ENCODE results near the gene CIDEC. TPM values are rescaled to one million over a fixed set of nuclear protein-coding genes. Genes with fewer than 3 reads are reported as not detected.

Gene CIDEC
- total and polyA plus RNA-seq, 2 of the 13 experiments (the other 11 are each of a cell fraction or from before 2014, with no cell fraction given) = 2.5 to 10.4 TPM

DNA sequence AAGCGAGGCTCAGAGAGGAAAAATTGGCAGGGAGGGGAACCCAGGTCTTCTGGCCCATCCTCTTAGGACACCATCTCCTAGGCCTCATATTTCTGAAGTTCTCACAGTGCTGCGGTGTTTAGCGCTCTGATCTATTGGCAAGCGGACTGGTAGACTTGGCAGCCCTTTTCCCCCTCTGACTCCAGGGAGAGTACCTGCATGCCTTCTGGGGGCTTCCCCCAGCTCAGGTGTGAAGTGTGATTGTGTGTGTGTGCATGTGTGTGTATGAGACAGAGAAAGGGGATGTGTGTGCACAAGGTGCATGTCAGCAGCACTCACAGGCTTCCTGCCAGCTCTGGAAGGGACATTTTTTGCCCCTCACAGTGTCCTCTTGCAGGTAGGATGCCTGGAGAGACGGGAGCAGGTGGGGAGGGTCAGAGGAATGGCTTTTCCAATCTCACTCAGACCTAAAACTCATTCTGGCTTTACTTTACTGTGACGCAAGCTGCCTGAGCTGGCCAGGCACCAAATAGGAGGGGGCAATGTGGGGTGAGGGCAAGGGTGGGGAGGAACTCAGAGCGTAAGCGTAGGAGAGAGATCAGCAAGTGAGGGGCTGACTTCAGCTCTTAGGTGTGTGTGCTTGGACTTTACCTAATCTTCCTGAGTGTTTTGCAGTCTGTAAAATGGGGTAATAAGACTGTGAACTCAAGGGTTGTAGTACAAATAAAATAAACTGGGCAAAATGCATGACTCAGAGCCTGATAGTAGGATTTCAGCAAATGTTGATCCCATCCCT, 18.6 kb upstream of the CIDEC start (continued):
- TF ChIP-seq CEBPG (CRISPR knock-in tag; IDR thresholded peaks at IDR 0.05) = peak; percentile 78
- peak; percentile 21 to 49; a peak in 2 of 4 replicates for TF ChIP-seq POLR2A (IDR thresholded peaks at IDR 0.05; ENCODE audit: insufficient read depth in 1 of 2, low read depth in 2 of 2, low read length in 2 of 2)
- TF ChIP-seq ZNF670 (CRISPR knock-in tag; IDR thresholded peaks at IDR 0.05; ENCODE audit: borderline replicate concordance) = peak; percentile 51; the same call in 1 of the 2 replicates
- no peak for TF ChIP-seq ZNF703 (CRISPR knock-in tag; IDR thresholded peaks at IDR 0.05; ENCODE audit: borderline replicate concordance)
- TF ChIP-seq ZFP90 (CRISPR knock-in tag; IDR thresholded peaks at IDR 0.05; ENCODE audit: borderline replicate concordance) = no peak
- TF ChIP-seq RARA (CRISPR knock-in tag; IDR thresholded peaks at IDR 0.05) = peak; percentile 58
- no peak for TF ChIP-seq SMARCE1 (IDR thresholded peaks at IDR 0.05; ENCODE audit: borderline replicate concordance)
- TF ChIP-seq PHF20 (CRISPR knock-in tag; IDR thresholded peaks at IDR 0.05) = no peak
- peak; percentile 29; the same call in 1 of the 2 replicates for TF ChIP-seq MYC (CRISPR knock-in tag; IDR thresholded peaks at IDR 0.05; ENCODE audit: borderline replicate concordance)
- TF ChIP-seq ZNF749 (CRISPR knock-in tag; IDR thresholded peaks at IDR 0.05; ENCODE audit: borderline replicate concordance) = peak; percentile 51; the same call in 1 of the 2 replicates
- TF ChIP-seq RCOR2 (CRISPR knock-in tag; IDR thresholded peaks at IDR 0.05) = peak; percentile 73; the same call in 1 of the 2 replicates
- TF ChIP-seq ZNF782 (CRISPR knock-in tag; IDR thresholded peaks at IDR 0.05; ENCODE audit: borderline replicate concordance) = no peak
- TF ChIP-seq ZNF7 (CRISPR knock-in tag; IDR thresholded peaks at IDR 0.05) = no peak
- TF ChIP-seq RELA (CRISPR knock-in tag; IDR thresholded peaks at IDR 0.05) = no peak
- TF ChIP-seq ZC3H13 (CRISPR knock-in tag; IDR thresholded peaks at IDR 0.05) = no peak; the same call in 1 of the 2 replicates
- TF ChIP-seq, protein P1, sequence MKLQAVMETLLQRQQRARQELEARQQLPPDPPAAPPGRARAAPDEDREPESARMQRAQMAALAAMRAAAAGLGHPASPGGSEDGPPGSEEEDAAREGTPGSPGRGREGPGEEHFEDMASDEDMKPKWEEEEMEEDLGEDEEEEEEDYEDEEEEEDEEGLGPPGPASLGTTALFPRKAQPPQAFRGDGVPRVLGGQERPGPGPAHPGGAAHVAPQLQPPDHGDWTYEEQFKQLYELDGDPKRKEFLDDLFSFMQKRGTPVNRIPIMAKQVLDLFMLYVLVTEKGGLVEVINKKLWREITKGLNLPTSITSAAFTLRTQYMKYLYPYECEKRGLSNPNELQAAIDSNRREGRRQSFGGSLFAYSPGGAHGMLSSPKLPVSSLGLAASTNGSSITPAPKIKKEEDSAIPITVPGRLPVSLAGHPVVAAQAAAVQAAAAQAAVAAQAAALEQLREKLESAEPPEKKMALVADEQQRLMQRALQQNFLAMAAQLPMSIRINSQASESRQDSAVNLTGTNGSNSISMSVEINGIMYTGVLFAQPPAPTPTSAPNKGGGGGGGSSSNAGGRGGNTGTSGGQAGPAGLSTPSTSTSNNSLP (IDR thresholded peaks at IDR 0.05; ENCODE audit: low read depth, low read length) = no peak
- TF ChIP-seq ZNF441 (CRISPR knock-in tag; IDR thresholded peaks at IDR 0.05; ENCODE audit: borderline replicate concordance) = no peak
- TF ChIP-seq TGIF2 (CRISPR knock-in tag; IDR thresholded peaks at IDR 0.05) = no peak
- TF ChIP-seq, protein P2, sequence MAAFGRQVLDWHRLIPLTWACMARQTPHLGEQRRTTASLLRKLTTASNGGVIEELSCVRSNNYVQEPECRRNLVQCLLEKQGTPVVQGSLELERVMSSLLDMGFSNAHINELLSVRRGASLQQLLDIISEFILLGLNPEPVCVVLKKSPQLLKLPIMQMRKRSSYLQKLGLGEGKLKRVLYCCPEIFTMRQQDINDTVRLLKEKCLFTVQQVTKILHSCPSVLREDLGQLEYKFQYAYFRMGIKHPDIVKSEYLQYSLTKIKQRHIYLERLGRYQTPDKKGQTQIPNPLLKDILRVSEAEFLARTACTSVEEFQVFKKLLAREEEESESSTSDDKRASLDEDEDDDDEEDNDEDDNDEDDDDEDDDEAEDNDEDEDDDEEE (CRISPR knock-in tag; IDR thresholded peaks at IDR 0.05) = peak; percentile 65; the same call in 1 of the 2 replicates
- TF ChIP-seq, protein P3, sequence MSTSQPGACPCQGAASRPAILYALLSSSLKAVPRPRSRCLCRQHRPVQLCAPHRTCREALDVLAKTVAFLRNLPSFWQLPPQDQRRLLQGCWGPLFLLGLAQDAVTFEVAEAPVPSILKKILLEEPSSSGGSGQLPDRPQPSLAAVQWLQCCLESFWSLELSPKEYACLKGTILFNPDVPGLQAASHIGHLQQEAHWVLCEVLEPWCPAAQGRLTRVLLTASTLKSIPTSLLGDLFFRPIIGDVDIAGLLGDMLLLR (CRISPR knock-in tag; IDR thresholded peaks at IDR 0.05) = no peak
- TF ChIP-seq SIN3A (IDR thresholded peaks at IDR 0.05; ENCODE audit: borderline replicate concordance, low read depth, low read length) = no peak
- no peak for TF ChIP-seq ZNF33A (CRISPR knock-in tag; IDR thresholded peaks at IDR 0.05; ENCODE audit: borderline replicate concordance)
- no peak for TF ChIP-seq AKAP8 (CRISPR knock-in tag; IDR thresholded peaks at IDR 0.05)

All from HepG2 (cell line).